Tibial nerve (tissue), 4 donors: ENCODE results near the gene GPR37L1. TPM values are rescaled to one million over a fixed set of nuclear protein-coding genes. Genes with fewer than 3 reads are reported as not detected.

Experiments
- DNase-seq, 2 donors: peaks; one replicate each; pipeline ENCODE4 v3.0.0-alpha.2; 2019; ENCODE audit warnings: low spot score in 2 of 2
- H3K27ac ChIP-seq, 4 donors: fragments of 200-600 bp; sonication (generic) in 3 of 4; one replicate each; pipeline ENCODE4 v1.5.1; 2017 to 2019; ENCODE audit warnings: mild to moderate bottlenecking in 1 of 4
- H3K27me3 ChIP-seq, 2 donors: fragments of 200-600 bp; sonication (generic) in 1 of 2; one replicate each; pipeline versions ENCODE4 v1.5.1 to v1.6.0; 2017 to 2019
- H3K36me3 ChIP-seq, 3 donors: fragments of 200-600 bp; sonication (generic); one replicate each; pipeline ENCODE4 v1.5.1; 2018 to 2019
- H3K4me1 ChIP-seq, 4 donors: fragments of 200-600 bp; sonication (generic) in 3 of 4; one replicate each; pipeline ENCODE4 v1.5.1; 2017 to 2019
- H3K4me3 ChIP-seq, 4 donors: fragments of 200-600 bp; sonication (generic) in 3 of 4; one replicate each; pipeline ENCODE4 v1.5.1; 2017 to 2019; ENCODE audit warnings: mild to moderate bottlenecking in 1 of 4, moderate library complexity in 1 of 4
- H3K9me3 ChIP-seq, 4 donors: fragments of 200-600 bp; sonication (generic) in 3 of 4; one replicate each; pipeline ENCODE4 v1.5.1; 2017 to 2019
- EP300 ChIP-seq, 2 donors: sonication (generic); formaldehyde crosslinking; IDR thresholded peaks; one replicate each; pipeline ENCODE4 v1.6.1; 2017; ENCODE audit warnings: antibody characterized with exemption in 2 of 2, mild to moderate bottlenecking in 1 of 2
- POLR2A ChIP-seq, 2 donors: fragments of 450-650 bp; IDR thresholded peaks; one replicate each; pipeline ENCODE4 v1.6.1; 2017; ENCODE audit warnings: antibody characterized with exemption in 2 of 2, mild to moderate bottlenecking in 2 of 2, moderate library complexity in 2 of 2
- WGBS, 2 donors: methylation state at CpG; one replicate each; pipeline ENCODE4 v1.1.5; 2018; 5-methylcytosine and 5-hydroxymethylcytosine counted together
- total RNA-seq, 4 donors: library from RNA; depleted of rRNA; stranded (reverse); fragments of >200 nt; gene quantifications; one replicate each; pipeline ENCODE4 v1.1.0, GENCODE V29; 2016
- TF ChIP-seq, protein P1 (sequence below), 5 experiments: fragments of 200-600 bp in 3 of 5; fragments of 450-650 bp in 2 of 5; sonication (generic) in 3 of 5; IDR thresholded peaks; one replicate each; pipeline ENCODE4 v1.5.1; 2016 to 2019; ENCODE audit warnings: antibody characterized with exemption in 5 of 5, mild to moderate bottlenecking in 3 of 5, moderate library complexity in 2 of 5

GPR37L1 gene
- total RNA-seq, 4 donors from 2014 or later = 13.8 to 26.3 (median 24.3) TPM

DNA sequence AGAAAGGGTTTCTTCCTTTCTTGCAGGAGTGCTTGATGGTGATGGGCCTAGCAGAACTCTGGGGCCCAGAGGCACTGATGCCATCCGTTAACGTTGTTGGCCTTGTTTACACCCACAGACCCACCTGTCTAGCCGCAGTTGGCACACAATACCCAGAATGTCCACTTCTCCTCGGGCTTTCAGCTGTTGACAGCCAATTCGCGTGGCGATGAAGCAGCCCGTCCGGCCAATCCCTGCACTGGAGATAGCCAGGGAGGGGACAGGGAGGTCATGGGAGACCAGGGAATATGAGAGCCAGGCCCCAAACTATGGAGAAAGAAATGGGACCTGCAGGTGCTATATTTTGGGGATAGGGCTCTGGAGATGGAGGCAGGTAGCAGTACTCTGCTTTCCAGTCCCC lies 27.5 kb downstream of the GPR37L1 start:
- H3K27me3 ChIP-seq = no peaks in the 10 kb centered on the region
- no peak for DNase-seq
- WGBS, 2 donors = 86 to 93% methylated on average over 9 of the region's 9 CpGs
- TF ChIP-seq EP300 (IDR thresholded peaks at IDR 0.05) (no peak), POLR2A (IDR thresholded peaks at IDR 0.05) (no peak)
- TF ChIP-seq, protein P1, sequence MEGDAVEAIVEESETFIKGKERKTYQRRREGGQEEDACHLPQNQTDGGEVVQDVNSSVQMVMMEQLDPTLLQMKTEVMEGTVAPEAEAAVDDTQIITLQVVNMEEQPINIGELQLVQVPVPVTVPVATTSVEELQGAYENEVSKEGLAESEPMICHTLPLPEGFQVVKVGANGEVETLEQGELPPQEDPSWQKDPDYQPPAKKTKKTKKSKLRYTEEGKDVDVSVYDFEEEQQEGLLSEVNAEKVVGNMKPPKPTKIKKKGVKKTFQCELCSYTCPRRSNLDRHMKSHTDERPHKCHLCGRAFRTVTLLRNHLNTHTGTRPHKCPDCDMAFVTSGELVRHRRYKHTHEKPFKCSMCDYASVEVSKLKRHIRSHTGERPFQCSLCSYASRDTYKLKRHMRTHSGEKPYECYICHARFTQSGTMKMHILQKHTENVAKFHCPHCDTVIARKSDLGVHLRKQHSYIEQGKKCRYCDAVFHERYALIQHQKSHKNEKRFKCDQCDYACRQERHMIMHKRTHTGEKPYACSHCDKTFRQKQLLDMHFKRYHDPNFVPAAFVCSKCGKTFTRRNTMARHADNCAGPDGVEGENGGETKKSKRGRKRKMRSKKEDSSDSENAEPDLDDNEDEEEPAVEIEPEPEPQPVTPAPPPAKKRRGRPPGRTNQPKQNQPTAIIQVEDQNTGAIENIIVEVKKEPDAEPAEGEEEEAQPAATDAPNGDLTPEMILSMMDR (IDR thresholded peaks at IDR 0.05) = no peak
- no peak overlapping the region for H3K27ac ChIP-seq
- H3K4me3 ChIP-seq = no peak overlapping the region
- H3K9me3 ChIP-seq = no peaks in the 10 kb centered on the region
- H3K4me1 ChIP-seq = peaks cover 0 to 11% (median 4%) of the 10 kb centered on the region in 4 donors
- no peaks in the 10 kb centered on the region for H3K36me3 ChIP-seq

- TF ChIP-seq, protein P1 (IDR thresholded peaks at IDR 0.05) = no peak
- TF ChIP-seq POLR2A (IDR thresholded peaks at IDR 0.05) = no peak
- TF ChIP-seq EP300 (IDR thresholded peaks at IDR 0.05) = no peak
- Histone ChIP-seq H3K9me3 (no peaks in the 10 kb centered on the region), H3K4me3 (no peak overlapping the region), H3K27ac (no peak overlapping the region), H3K27me3 (no peaks in the 10 kb centered on the region), H3K4me1 (peaks cover 0 to 11% (median under 1%) of the 10 kb centered on the region in 4 donors), H3K36me3 (no peaks in the 10 kb centered on the region)
- no peak for DNase-seq
- 81 to 89% methylated on average over 8 of the region's 8 CpGs for WGBS, 2 donors
Observed at GRCh38 chr1:202150602-202151001, 27.9 kb downstream of the GPR37L1 start.

DNA sequence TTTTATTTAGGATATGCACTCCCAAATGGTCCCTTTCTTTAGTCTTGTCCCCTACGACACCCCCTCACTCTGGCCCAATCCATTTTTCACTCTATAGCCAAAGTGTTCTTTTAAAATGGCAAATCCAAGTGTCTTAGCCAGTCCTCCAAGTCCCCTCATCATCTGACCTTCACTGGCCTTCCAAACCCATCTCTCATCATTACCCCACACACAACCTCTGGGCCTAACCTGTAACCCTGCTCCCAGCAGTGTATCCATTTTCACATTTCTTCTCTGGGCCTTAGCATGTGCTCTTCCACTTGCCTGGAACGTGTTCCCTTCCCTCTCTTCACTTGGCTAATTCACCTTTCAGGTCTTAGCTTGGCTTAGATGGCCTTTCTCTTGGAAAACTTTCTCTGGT lies 28.3 kb downstream of the GPR37L1 start:
- H3K4me3 ChIP-seq = no peak overlapping the region
- DNase-seq = no peak
- no peaks in the 10 kb centered on the region for H3K27me3 ChIP-seq
- WGBS, 2 donors = 87 to 93% methylated on average over 2 of the region's 2 CpGs
- H3K36me3 ChIP-seq = no peaks in the 10 kb centered on the region
- H3K9me3 ChIP-seq = no peaks in the 10 kb centered on the region
- TF ChIP-seq, protein P1 (IDR thresholded peaks at IDR 0.05) = no peak
- no peak for TF ChIP-seq POLR2A (IDR thresholded peaks at IDR 0.05)
- no peak for TF ChIP-seq EP300 (IDR thresholded peaks at IDR 0.05)
- peaks cover 0 to 10% (median 0%) of the 10 kb centered on the region in 4 donors for H3K4me1 ChIP-seq
- H3K27ac ChIP-seq = no peak overlapping the region

DNA sequence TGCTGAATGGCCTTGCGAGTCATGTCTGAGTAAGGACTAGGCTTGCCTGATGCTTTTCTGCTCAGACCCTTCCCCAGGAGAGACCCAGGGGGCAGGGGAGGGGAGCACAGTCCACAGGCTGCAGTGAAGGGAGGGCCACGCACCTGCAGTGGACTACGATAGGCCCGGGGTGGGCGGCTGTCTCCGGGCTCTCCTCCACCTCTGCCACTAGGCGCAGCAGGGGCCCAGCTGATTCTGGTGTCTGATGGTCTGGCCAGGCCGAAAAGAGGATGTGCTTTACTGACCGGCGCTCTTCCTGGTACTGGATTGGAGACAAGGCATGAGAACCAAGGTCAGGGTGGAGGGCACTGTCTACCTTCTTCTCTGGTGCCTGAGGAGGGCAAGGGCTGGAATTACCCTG lies 29.7 kb downstream of the GPR37L1 start:
- no peak overlapping the region for H3K27ac ChIP-seq
- peaks cover 0 to 10% (median 0%) of the 10 kb centered on the region in 4 donors for H3K4me1 ChIP-seq
- no peak overlapping the region for H3K4me3 ChIP-seq
- H3K27me3 ChIP-seq = no peaks in the 10 kb centered on the region
- 72 to 100% methylated on average over 3 to 7 of the region's 10 CpGs for WGBS, 2 donors
- no peaks in the 10 kb centered on the region for H3K9me3 ChIP-seq
- TF ChIP-seq, protein P1 (IDR thresholded peaks at IDR 0.05) = no peak
- TF ChIP-seq EP300 (IDR thresholded peaks at IDR 0.05) (no peak), POLR2A (IDR thresholded peaks at IDR 0.05) (no peak)
- no peaks in the 10 kb centered on the region for H3K36me3 ChIP-seq
- DNase-seq = no peak

DNA sequence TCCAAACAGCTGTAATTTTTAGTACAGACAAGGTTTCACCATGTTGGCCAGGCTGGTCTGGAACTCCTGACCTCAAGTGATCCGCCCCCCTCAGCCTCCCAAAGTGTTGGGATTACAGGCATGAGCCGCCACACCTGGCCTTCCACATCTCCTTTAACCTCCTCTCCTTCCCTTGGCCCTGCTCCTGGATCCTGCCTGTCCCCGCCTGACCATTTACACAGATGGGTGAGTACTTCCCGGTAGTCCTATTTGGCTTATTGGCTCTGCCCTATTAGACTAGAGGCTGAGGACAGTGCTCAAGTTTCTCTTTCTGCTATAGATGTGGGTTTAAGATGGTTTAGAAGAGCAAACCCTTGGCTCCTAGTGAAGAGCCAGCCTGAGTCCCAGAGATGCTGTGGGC lies 30.6 kb downstream of the GPR37L1 start:
- Histone ChIP-seq H3K27me3 (no peaks in the 10 kb centered on the region), H3K4me1 (peaks cover 0 to 10% (median 0%) of the 10 kb centered on the region in 4 donors), H3K36me3 (no peaks in the 10 kb centered on the region), H3K4me3 (no peak overlapping the region), H3K9me3 (no peaks in the 10 kb centered on the region), H3K27ac (no peak overlapping the region)
- no peak for TF ChIP-seq EP300 (IDR thresholded peaks at IDR 0.05)
- TF ChIP-seq, protein P1 (IDR thresholded peaks at IDR 0.05) = no peak
- TF ChIP-seq POLR2A (IDR thresholded peaks at IDR 0.05) = no peak
- DNase-seq = no peak
- WGBS, 2 donors = 80 to 82% methylated on average over 4 of the region's 4 CpGs
